Peyer's patch (tissue), 4 donors: ENCODE results near the gene UNC5A. TPM values are rescaled to one million over a fixed set of nuclear protein-coding genes. Genes with fewer than 3 reads are reported as not detected.

Source experiments
- DNase-seq, 3 donors: peaks; one replicate each; pipeline ENCODE4 v3.0.0-alpha.2; 2017 to 2019
- H3K27ac ChIP-seq, 4 donors: fragments of 200-600 bp; sonication (generic); one replicate each; pipeline ENCODE4 v1.5.1; 2016 to 2019
- H3K27me3 ChIP-seq, 2 donors: fragments of 200-600 bp; sonication (generic); one replicate each; pipeline ENCODE4 v1.5.1; 2019
- H3K36me3 ChIP-seq, 3 donors: fragments of 200-600 bp; sonication (generic); one replicate each; pipeline ENCODE4 v1.5.1; 2016 to 2019
- H3K4me1 ChIP-seq, 4 donors: fragments of 200-600 bp; sonication (generic); one replicate each; pipeline ENCODE4 v1.5.1; 2016 to 2019
- H3K4me3 ChIP-seq, 4 donors: fragments of 200-600 bp; sonication (generic); 1 replicate in 3 of 4; 2 replicates in 1 of 4; pipeline ENCODE4 v1.5.1; 2016 to 2019; ENCODE audit warnings: mild to moderate bottlenecking in 1 of 4
- H3K9me3 ChIP-seq, 4 donors: fragments of 200-600 bp; sonication (generic); one replicate each; pipeline ENCODE4 v1.5.1; 2016 to 2019; ENCODE audit warnings: mild to moderate bottlenecking in 1 of 4
- CTCF ChIP-seq, 6 experiments: fragments of 450-650 bp in 4 of 6; fragments of 200-600 bp in 2 of 6; sonication (generic) in 1 of 6; IDR thresholded peaks; one replicate each; pipeline ENCODE4 v1.5.1; 2017 to 2019; ENCODE audit warnings: antibody characterized with exemption in 6 of 6, mild to moderate bottlenecking in 3 of 6, moderate library complexity in 1 of 6
- POLR2A ChIP-seq, 2 donors: fragments of 450-650 bp; IDR thresholded peaks; one replicate each; pipeline ENCODE4 v1.5.1; 2017; ENCODE audit warnings: antibody characterized with exemption in 2 of 2, mild to moderate bottlenecking in 2 of 2, moderate library complexity in 2 of 2
- total RNA-seq, 4 donors: library from RNA; depleted of rRNA; stranded (reverse); fragments of >200 nt; gene quantifications; one replicate each; pipeline ENCODE4 v1.1.0, GENCODE V29; 2016

The UNC5A gene
- total RNA-seq, 4 donors from 2014 or later: 0.18 TPM; not detected in 3

- DNase-seq: no peak
- peaks cover 0 to 16% of the 10 kb centered on the region in 2 donors for H3K27me3 ChIP-seq
- peak overlapping the region in 2 of 4 donors; percentile 41 to 43 for H3K4me3 ChIP-seq
Measured at GRCh38 chr5:176818391-176819098, 8.2 kb downstream of the UNC5A start.

GRCh38 chr5:176819476-176819875, 9.1 kb downstream of the UNC5A start:
- Histone ChIP-seq H3K4me1 (peaks cover 0 to 12% (median 4%) of the 10 kb centered on the region in 4 donors), H3K4me3 (no peak overlapping the region), H3K9me3 (no peaks in the 10 kb centered on the region), H3K27me3 (peaks cover 0 to 16% of the 10 kb centered on the region in 2 donors), H3K27ac (no peak overlapping the region), H3K36me3 (no peaks in the 10 kb centered on the region)
- TF ChIP-seq CTCF (IDR thresholded peaks at IDR 0.05) (no peak), POLR2A (IDR thresholded peaks at IDR 0.05) (no peak)
- DNase-seq: no peak

More at GRCh38 chr5:176818391-176819098, 8.2 kb downstream of the UNC5A start:
- no peak for TF ChIP-seq CTCF (IDR thresholded peaks at IDR 0.05)
- Histone ChIP-seq H3K9me3 (no peaks in the 10 kb centered on the region), H3K4me1 (peaks cover 0 to 12% (median 4%) of the 10 kb centered on the region in 4 donors), H3K27ac (no peak overlapping the region), H3K36me3 (no peaks in the 10 kb centered on the region)

GRCh38 chr5:176820937-176821336, 10.6 kb downstream of the UNC5A start:
- peaks cover 0 to 16% of the 10 kb centered on the region in 2 donors for H3K27me3 ChIP-seq
- H3K4me3 ChIP-seq: no peak overlapping the region
- H3K36me3 ChIP-seq: no peaks in the 10 kb centered on the region
- peaks cover 0 to 12% (median 4%) of the 10 kb centered on the region in 4 donors for H3K4me1 ChIP-seq
- H3K27ac ChIP-seq: no peak overlapping the region
- DNase-seq: no peak
- no peaks in the 10 kb centered on the region for H3K9me3 ChIP-seq
- TF ChIP-seq CTCF (IDR thresholded peaks at IDR 0.05): no peak
- TF ChIP-seq POLR2A (IDR thresholded peaks at IDR 0.05): no peak

GRCh38 chr5:176821441-176821840, 11.1 kb downstream of the UNC5A start:
- Histone ChIP-seq H3K4me1 (peaks cover 0 to 12% (median 4%) of the 10 kb centered on the region in 4 donors), H3K27ac (no peak overlapping the region), H3K36me3 (no peaks in the 10 kb centered on the region), H3K27me3 (peaks cover 0 to 16% of the 10 kb centered on the region in 2 donors), H3K4me3 (no peak overlapping the region), H3K9me3 (no peaks in the 10 kb centered on the region)
- no peak for DNase-seq
- TF ChIP-seq CTCF (IDR thresholded peaks at IDR 0.05): no peak
- no peak for TF ChIP-seq POLR2A (IDR thresholded peaks at IDR 0.05)

- Histone ChIP-seq H3K27ac (no peak overlapping the region), H3K9me3 (no peaks in the 10 kb centered on the region), H3K36me3 (no peaks in the 10 kb centered on the region), H3K4me1 (peaks cover 0 to 10% (median 3%) of the 10 kb centered on the region in 4 donors), H3K4me3 (no peak overlapping the region), H3K27me3 (peaks cover 0 to 12% of the 10 kb centered on the region in 2 donors)
- no peak for DNase-seq
- TF ChIP-seq POLR2A (IDR thresholded peaks at IDR 0.05): no peak
- no peak for TF ChIP-seq CTCF (IDR thresholded peaks at IDR 0.05)
Measured at GRCh38 chr5:176822041-176822792, 11.9 kb downstream of the UNC5A start.
